Measurements from ENCODE around the gene FST. TPM values are rescaled to one million over a fixed set of nuclear protein-coding genes. Genes with fewer than 3 reads are reported as not detected.

FST gene
- total and polyA plus RNA-seq, 4 donors = 1.5 to 3.9 (median 2.6) TPM

- Histone ChIP-seq H3K9me3 (ENCODE audit: control insufficient read depth in 4 of 4, insufficient read depth in 3 of 4, low read length in 3 of 4) (no peaks in the 10 kb centered on the region), H3K27ac (ENCODE audit: low read depth in 1 of 2, low read length in 1 of 2) (no peak overlapping the region), H3K9ac (ENCODE audit: insufficient read depth in 1 of 2, low read length in 2 of 2) (no peak overlapping the region), H3K4me1 (ENCODE audit: control insufficient read depth in 5 of 5, insufficient read depth in 5 of 5, low read length in 5 of 5) (peaks cover 0 to 11% (median 3%) of the 10 kb centered on the region in 5 donors), H3K4me3 (no peak overlapping the region), H3K27me3 (ENCODE audit: control insufficient read depth in 3 of 3, insufficient read depth in 3 of 3, low read length in 2 of 3) (peaks cover 0 to 31% (median 18%) of the 10 kb centered on the region in 3 donors), H3K36me3 (ENCODE audit: control insufficient read depth in 4 of 4, insufficient read depth in 4 of 4, low read length in 4 of 4) (no peaks in the 10 kb centered on the region)
- DNase-seq (no peak), ATAC-seq (ENCODE audit: insufficient read depth, low FRiP score) (no peak)
- TF ChIP-seq, protein P1, sequence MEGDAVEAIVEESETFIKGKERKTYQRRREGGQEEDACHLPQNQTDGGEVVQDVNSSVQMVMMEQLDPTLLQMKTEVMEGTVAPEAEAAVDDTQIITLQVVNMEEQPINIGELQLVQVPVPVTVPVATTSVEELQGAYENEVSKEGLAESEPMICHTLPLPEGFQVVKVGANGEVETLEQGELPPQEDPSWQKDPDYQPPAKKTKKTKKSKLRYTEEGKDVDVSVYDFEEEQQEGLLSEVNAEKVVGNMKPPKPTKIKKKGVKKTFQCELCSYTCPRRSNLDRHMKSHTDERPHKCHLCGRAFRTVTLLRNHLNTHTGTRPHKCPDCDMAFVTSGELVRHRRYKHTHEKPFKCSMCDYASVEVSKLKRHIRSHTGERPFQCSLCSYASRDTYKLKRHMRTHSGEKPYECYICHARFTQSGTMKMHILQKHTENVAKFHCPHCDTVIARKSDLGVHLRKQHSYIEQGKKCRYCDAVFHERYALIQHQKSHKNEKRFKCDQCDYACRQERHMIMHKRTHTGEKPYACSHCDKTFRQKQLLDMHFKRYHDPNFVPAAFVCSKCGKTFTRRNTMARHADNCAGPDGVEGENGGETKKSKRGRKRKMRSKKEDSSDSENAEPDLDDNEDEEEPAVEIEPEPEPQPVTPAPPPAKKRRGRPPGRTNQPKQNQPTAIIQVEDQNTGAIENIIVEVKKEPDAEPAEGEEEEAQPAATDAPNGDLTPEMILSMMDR (IDR thresholded peaks at IDR 0.05; ENCODE audit: control extremely low read depth, extremely low read depth) = no peak
- WGBS, 2 donors = 81 to 85% methylated on average over 3 of the region's 3 CpGs
Observed at GRCh38 chr5:53476531-53477480, 3.6 kb upstream of the FST start.

GRCh38 chr5:53478411-53479044, 1.9 kb upstream of the FST start:
- Histone ChIP-seq H3K9ac (ENCODE audit: insufficient read depth in 1 of 2, low read length in 2 of 2) (no peak overlapping the region), H3K27me3 (ENCODE audit: control insufficient read depth in 3 of 3, insufficient read depth in 3 of 3, low read length in 2 of 3) (peaks cover 0 to 32% (median 18%) of the 10 kb centered on the region in 3 donors), H3K4me3 (no peak overlapping the region), H3K9me3 (ENCODE audit: control insufficient read depth in 4 of 4, insufficient read depth in 3 of 4, low read length in 3 of 4) (no peaks in the 10 kb centered on the region), H3K4me1 (ENCODE audit: control insufficient read depth in 5 of 5, insufficient read depth in 5 of 5, low read length in 5 of 5) (peaks cover 0 to 24% (median 3%) of the 10 kb centered on the region in 5 donors), H3K36me3 (ENCODE audit: control insufficient read depth in 4 of 4, insufficient read depth in 4 of 4, low read length in 4 of 4) (no peaks in the 10 kb centered on the region), H3K27ac (ENCODE audit: low read depth in 1 of 2, low read length in 1 of 2) (no peak overlapping the region)
- ATAC-seq (ENCODE audit: insufficient read depth, low FRiP score) (peak; percentile 31), DNase-seq (peak; percentile 40 to 86 (median 83))
- WGBS, 2 donors = 0% methylated on average over 26 of the region's 26 CpGs
- TF ChIP-seq, protein P1 (IDR thresholded peaks at IDR 0.05; ENCODE audit: control extremely low read depth, extremely low read depth) = peak; percentile 45

- peak overlapping the region; percentile 21 to 38 for H3K9ac ChIP-seq (ENCODE audit: insufficient read depth in 1 of 2, low read length in 2 of 2)
- TF ChIP-seq, protein P1 (IDR thresholded peaks at IDR 0.05; ENCODE audit: control extremely low read depth, extremely low read depth) = no peak
- peak in 1 of 3 donors; percentile 65 for DNase-seq
- no peak for ATAC-seq (ENCODE audit: insufficient read depth, low FRiP score)
- no peaks in the 10 kb centered on the region for H3K9me3 ChIP-seq (ENCODE audit: control insufficient read depth in 4 of 4, insufficient read depth in 3 of 4, low read length in 3 of 4)
- peaks cover 0 to 24% (median 3%) of the 10 kb centered on the region in 5 donors for H3K4me1 ChIP-seq (ENCODE audit: control insufficient read depth in 5 of 5, insufficient read depth in 5 of 5, low read length in 5 of 5)
- H3K36me3 ChIP-seq (ENCODE audit: control insufficient read depth in 4 of 4, insufficient read depth in 4 of 4, low read length in 4 of 4) = no peaks in the 10 kb centered on the region
- peak overlapping the region; percentile 33 for H3K4me3 ChIP-seq
- H3K27me3 ChIP-seq (ENCODE audit: control insufficient read depth in 3 of 3, insufficient read depth in 3 of 3, low read length in 2 of 3) = peaks cover 0 to 35% (median 22%) of the 10 kb centered on the region in 3 donors
- WGBS, 2 donors = 1 to 3% methylated on average over 15 of the region's 15 CpGs
- no peak overlapping the region for H3K27ac ChIP-seq (ENCODE audit: low read depth in 1 of 2, low read length in 1 of 2)
Observed at GRCh38 chr5:53479045-53479589, 1.3 kb upstream of the FST start.
